DOHH2 (cell line): ENCODE measurements around the gene LNX2.

ENCODE experiments used
- H3F3A ChIP-seq: fragments of 200-600 bp; sonication (generic), shearing (Covaris generic); 2 replicates; pipeline ENCODE4 v1.6.0; 2016; ENCODE audit warnings: antibody characterized with exemption, mild to moderate bottlenecking; ENCODE audit not compliant: control insufficient read depth, insufficient read depth
- H3K27ac ChIP-seq: fragments of 200-600 bp; sonication (generic); 2 replicates; pipeline ENCODE4 v1.5.1; 2014; ENCODE audit warnings: low read depth, mild to moderate bottlenecking, low read length, moderate library complexity
- H3K27me3 ChIP-seq: fragments of 200-600 bp; sonication (generic); 2 replicates; pipeline ENCODE4 v1.6.1; 2014; ENCODE audit warnings: mild to moderate bottlenecking, low read length, mixed read lengths; ENCODE audit not compliant: control insufficient read depth
- H3K36me3 ChIP-seq: fragments of 200-600 bp; sonication (generic); 2 replicates; pipeline ENCODE4 v1.6.1; 2014; ENCODE audit warnings: mild to moderate bottlenecking, low read length, moderate library complexity, mixed read lengths; ENCODE audit not compliant: control insufficient read depth
- H3K4me1 ChIP-seq: fragments of 200-600 bp; sonication (generic); 2 replicates; pipeline ENCODE4 v1.6.1; 2014; ENCODE audit warnings: mild to moderate bottlenecking, low read length, mixed read lengths; ENCODE audit not compliant: control insufficient read depth
- H3K4me2 ChIP-seq: fragments of 200-600 bp; sonication (generic); 2 replicates; pipeline ENCODE4 v1.6.0; 2014; ENCODE audit warnings: mild to moderate bottlenecking, low read length, moderate library complexity
- H3K4me3 ChIP-seq: fragments of 200-600 bp; sonication (generic); 2 replicates; pipeline ENCODE4 v1.5.1; 2014; ENCODE audit warnings: mild to moderate bottlenecking, low read length, mixed read lengths
- H3K79me2 ChIP-seq: fragments of 200-600 bp; sonication (generic); 2 replicates; pipeline ENCODE4 v1.6.1; 2014; ENCODE audit warnings: mild to moderate bottlenecking, low read length, mixed read lengths; ENCODE audit not compliant: control insufficient read depth
- H3K9me2 ChIP-seq: fragments of 200-600 bp; sonication (generic); replicated peaks from 2 replicates; pipeline ENCODE4 v1.6.1; 2014; ENCODE audit warnings: mild to moderate bottlenecking, low read length, mixed read lengths; ENCODE audit not compliant: control insufficient read depth
- H3K9me3 ChIP-seq: fragments of 200-600 bp; sonication (generic); 2 replicates; pipeline ENCODE4 v1.6.1; 2014; ENCODE audit warnings: antibody characterized with exemption, low read length, mixed read lengths; ENCODE audit not compliant: control insufficient read depth, insufficient read depth
- H4K20me1 ChIP-seq: fragments of 200-600 bp; sonication (generic); 2 replicates; pipeline ENCODE4 v1.6.0; 2014; ENCODE audit warnings: low read depth, mild to moderate bottlenecking, antibody characterized with exemption, low read length, moderate library complexity; ENCODE audit not compliant: control insufficient read depth, insufficient read depth
- CTCF ChIP-seq: fragments of 200-600 bp; sonication (generic); IDR thresholded peaks from one replicate; pipeline ENCODE4 v1.5.1; 2014; ENCODE audit warnings: antibody characterized with exemption, mild to moderate bottlenecking, low read depth, low read length; ENCODE audit not compliant: poor library complexity, severe bottlenecking
- EZH2phosphoT487 ChIP-seq: fragments of 200-600 bp; sonication (generic); IDR thresholded peaks from 2 replicates; pipeline ENCODE4 v1.6.1; 2017; ENCODE audit warnings: borderline replicate concordance, mild to moderate bottlenecking, antibody characterized with exemption, low read length, moderate library complexity, mixed read lengths

LNX2 gene

DNA sequence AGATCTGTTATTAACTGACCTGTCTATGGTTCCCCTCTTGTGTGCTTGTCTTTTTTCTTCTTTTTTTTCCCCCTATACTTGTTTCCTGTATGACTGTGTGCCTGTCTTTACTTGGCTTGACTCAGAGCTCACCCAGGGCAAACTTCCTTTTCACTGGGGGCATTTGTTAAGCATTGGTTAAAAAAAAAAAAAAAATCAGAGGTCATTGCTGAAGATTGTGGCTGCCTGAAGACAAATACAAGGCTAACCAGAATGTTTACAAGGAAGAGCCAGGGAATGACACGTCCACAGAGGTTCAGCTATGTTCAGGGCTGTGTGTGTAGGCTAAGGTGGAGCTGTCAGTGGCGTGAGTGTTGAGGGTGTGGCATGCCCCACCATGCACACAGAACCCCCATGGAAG lies 47.1 kb downstream of the LNX2 start:
- H3K4me2 ChIP-seq, result no peak overlapping the region

GRCh38 chr13:27572234-27572901 lies 48.0 kb downstream of the LNX2 start:
- H3K9me3 ChIP-seq, result no peaks in the 10 kb centered on the region
- no peaks in the 10 kb centered on the region for H4K20me1 ChIP-seq
- no peaks in the 10 kb centered on the region for H3K9me2 ChIP-seq
- H3F3A ChIP-seq, result no peaks in the 10 kb centered on the region
- peaks cover 5% of the 10 kb centered on the region for H3K36me3 ChIP-seq
- H3K27me3 ChIP-seq, result no peaks in the 10 kb centered on the region
- H3K79me2 ChIP-seq, result no peaks in the 10 kb centered on the region
- H3K4me1 ChIP-seq, result no peaks in the 10 kb centered on the region
- no peak overlapping the region for H3K4me3 ChIP-seq
- no peak for TF ChIP-seq CTCF
- TF ChIP-seq EZH2phosphoT487, result no peak
- no peak overlapping the region for H3K27ac ChIP-seq
- H3K4me2 ChIP-seq, result no peak overlapping the region

More for the DNA sequence above, 47.1 kb downstream of the LNX2 start:
- no peaks in the 10 kb centered on the region for H3K4me1 ChIP-seq
- no peaks in the 10 kb centered on the region for H3K9me2 ChIP-seq
- H4K20me1 ChIP-seq, result no peaks in the 10 kb centered on the region
- H3K36me3 ChIP-seq, result no peaks in the 10 kb centered on the region
- no peaks in the 10 kb centered on the region for H3K9me3 ChIP-seq
- no peaks in the 10 kb centered on the region for H3K27me3 ChIP-seq
- no peak overlapping the region for H3K27ac ChIP-seq
- no peaks in the 10 kb centered on the region for H3K79me2 ChIP-seq
- no peaks in the 10 kb centered on the region for H3F3A ChIP-seq
- TF ChIP-seq EZH2phosphoT487 (no peak), CTCF (no peak)
- no peak overlapping the region for H3K4me3 ChIP-seq

- no peak overlapping the region for H3K4me3 ChIP-seq
- no peak for TF ChIP-seq CTCF
- no peaks in the 10 kb centered on the region for H3K79me2 ChIP-seq
- no peaks in the 10 kb centered on the region for H3K9me3 ChIP-seq
- H3K27ac ChIP-seq, result no peak overlapping the region
- H3F3A ChIP-seq, result no peaks in the 10 kb centered on the region
- no peak overlapping the region for H3K4me2 ChIP-seq
- H4K20me1 ChIP-seq, result no peaks in the 10 kb centered on the region
- no peaks in the 10 kb centered on the region for H3K4me1 ChIP-seq
- peaks cover 18% of the 10 kb centered on the region for H3K36me3 ChIP-seq
- no peaks in the 10 kb centered on the region for H3K9me2 ChIP-seq
- H3K27me3 ChIP-seq, result no peaks in the 10 kb centered on the region
Observed at GRCh38 chr13:27570906-27571305, 49.4 kb downstream of the LNX2 start.
